H1 (cell line): ENCODE results near the gene KIF26B. TPM values are rescaled to one million over a fixed set of nuclear protein-coding genes. Genes with fewer than 3 reads are reported as not detected.

Source experiments
- CTCF ChIA-PET: fragments of 300-600 bp; sonication (Branson Sonifier 250); formaldehyde crosslinking; loops from one replicate; lab custom pipeline; 2021; ENCODE audit not compliant: partially characterized antibody; lab: Charles Lee
- POLR2A ChIA-PET: fragments of 300-600 bp; sonication (Branson Sonifier 250); formaldehyde crosslinking; loops from one replicate; lab custom pipeline; 2021; ENCODE audit warnings: inconsistent platforms; ENCODE audit not compliant: partially characterized antibody; lab: Charles Lee
- DNase-seq, 2 experiments: peaks; one replicate each; pipeline versions ENCODE4 v3.0.0 to v3.0.0-alpha.2; 2010 to 2022; ENCODE audit warnings: low spot score in 2 of 2, low read depth in 1 of 2, mixed read lengths in 1 of 2
- FAIRE-seq: peaks from 2 replicates; lab custom pipeline; 2011; peaks lifted over from hg19 to GRCh38; lab: Jason Lieb, UNC
- H2AFZ ChIP-seq: 2 replicates; pipeline ENCODE4 v1.8.1; 2012; ENCODE audit warnings: low read length, inconsistent platforms
- H2AK5ac ChIP-seq: 2 replicates; pipeline ENCODE4 v1.6.1; 2013; ENCODE audit warnings: low read depth, low read length
- H2BK120ac ChIP-seq: replicated peaks from 2 replicates; pipeline ENCODE3; 2013; ENCODE audit warnings: low read depth, low read length, inconsistent platforms
- H2BK12ac ChIP-seq: 2 replicates; pipeline ENCODE4 v1.6.1; 2013; ENCODE audit warnings: low read depth, low read length
- H2BK15ac ChIP-seq: 2 replicates; pipeline ENCODE4 v1.6.1; 2013; ENCODE audit warnings: low read length
- H2BK20ac ChIP-seq: 2 replicates; pipeline ENCODE4 v1.6.1; 2013; ENCODE audit warnings: low read length
- H2BK5ac ChIP-seq: 2 replicates; pipeline ENCODE4 v1.6.1; 2013; ENCODE audit warnings: low read depth, low read length
- H3K14ac ChIP-seq: 2 replicates; pipeline ENCODE4 v1.6.1; 2013; ENCODE audit warnings: inconsistent platforms; ENCODE audit not compliant: insufficient read length
- H3K18ac ChIP-seq: 2 replicates; pipeline ENCODE4 v1.6.1; 2013; ENCODE audit warnings: low read length; ENCODE audit errors: extremely low read depth
- H3K23ac ChIP-seq: 2 replicates; pipeline ENCODE4 v1.6.1; 2013; ENCODE audit warnings: inconsistent platforms; ENCODE audit not compliant: insufficient read length
- H3K23me2 ChIP-seq: 2 replicates; pipeline ENCODE4 v1.6.1; 2013; ENCODE audit warnings: low read depth, low read length
- H3K27ac ChIP-seq: 2 replicates; pipeline ENCODE4 v1.6.1; 2011; ENCODE audit warnings: low read depth, low read length, inconsistent platforms
- H3K27me3 ChIP-seq, 4 experiments: replicated peaks in 1 of 4; 1 replicate in 1 of 4; 2 replicates in 3 of 4; pipeline versions ENCODE4 v1.6.1 to v1.8.1; 2011 to 2013; ENCODE audit warnings: low read length in 3 of 4, mild to moderate bottlenecking in 3 of 4, inconsistent platforms in 2 of 4, mixed read lengths in 2 of 4, moderate library complexity in 1 of 4; ENCODE audit not compliant: control insufficient read depth in 3 of 4, insufficient read depth in 3 of 4; ENCODE audit errors: extremely low read depth in 1 of 4
- H3K36me3 ChIP-seq, 4 experiments: 2 replicates each; pipeline versions ENCODE4 v1.6.1 to v1.8.1; 2011 to 2013; ENCODE audit warnings: mild to moderate bottlenecking in 4 of 4, low read length in 3 of 4, moderate library complexity in 2 of 4, control low read depth in 1 of 4, inconsistent platforms in 1 of 4; ENCODE audit not compliant: insufficient read depth in 4 of 4, control insufficient read depth in 2 of 4
- H3K4ac ChIP-seq: replicated peaks from 2 replicates; pipeline ENCODE3; 2013; ENCODE audit warnings: low read length, low read depth, mixed read lengths, inconsistent platforms; ENCODE audit not compliant: insufficient read length
- H3K4me1 ChIP-seq, 4 experiments: replicated peaks in 1 of 4; 1 replicate in 1 of 4; 2 replicates in 3 of 4; pipeline versions ENCODE4 v1.6.1 to v1.8.1; 2011 to 2013; ENCODE audit warnings: low read length in 3 of 4, inconsistent platforms in 2 of 4, mixed read lengths in 1 of 4; ENCODE audit not compliant: insufficient read depth in 4 of 4, control insufficient read depth in 3 of 4
- H3K4me2 ChIP-seq, 2 experiments: 2 replicates each; pipeline versions ENCODE4 v1.6.1 to v1.8.1; 2011 to 2013; ENCODE audit warnings: low read depth in 2 of 2, low read length in 2 of 2, control low read depth in 1 of 2, inconsistent platforms in 1 of 2, mild to moderate bottlenecking in 1 of 2; ENCODE audit not compliant: insufficient read depth in 1 of 2
- H3K4me3 ChIP-seq, 4 experiments: fragments of 200-600, 300-600 bp in 1 of 4; sonication (generic), shearing (Covaris generic), sonication (Bioruptor Twin) in 1 of 4; 2 replicates each; pipeline versions ENCODE4 v1.5.1 to v1.8.1; 2011 to 2016; ENCODE audit warnings: low read length in 4 of 4, low read depth in 3 of 4, control low read depth in 2 of 4, inconsistent platforms in 2 of 4, mild to moderate bottlenecking in 2 of 4, mixed read lengths in 1 of 4, moderate library complexity in 1 of 4; ENCODE audit not compliant: insufficient read depth in 2 of 4; ENCODE audit errors: extremely low read depth in 1 of 4
- H3K56ac ChIP-seq: replicated peaks from 2 replicates; pipeline ENCODE3; 2013; ENCODE audit warnings: low read depth, mild to moderate bottlenecking, mixed read lengths, low read length, inconsistent platforms; ENCODE audit not compliant: insufficient read length
- H3K79me1 ChIP-seq: 2 replicates; pipeline ENCODE4 v1.6.1; 2013; ENCODE audit warnings: low read depth, low read length, control low read depth
- H3K79me2 ChIP-seq, 2 experiments: 2 replicates each; pipeline versions ENCODE4 v1.6.1 to v1.8.1; 2012 to 2013; ENCODE audit warnings: low read length in 2 of 2, mild to moderate bottlenecking in 2 of 2, inconsistent platforms in 1 of 2; ENCODE audit not compliant: insufficient read depth in 2 of 2, control insufficient read depth in 1 of 2
- H3K9ac ChIP-seq, 4 experiments: replicated peaks in 1 of 4; 1 replicate in 1 of 4; 2 replicates in 3 of 4; pipeline versions ENCODE4 v1.6.1 to v1.8.1; 2011 to 2013; ENCODE audit warnings: low read depth in 3 of 4, low read length in 3 of 4, control low read depth in 2 of 4, mild to moderate bottlenecking in 2 of 4, moderate library complexity in 2 of 4, inconsistent platforms in 1 of 4; ENCODE audit errors: extremely low read depth in 1 of 4
- H3K9me3 ChIP-seq, 2 experiments: 2 replicates each; pipeline versions ENCODE4 v1.6.1 to v1.8.1; 2012 to 2013; ENCODE audit warnings: mild to moderate bottlenecking in 2 of 2, moderate library complexity in 2 of 2, control low read depth in 1 of 2, inconsistent platforms in 1 of 2, low read depth in 1 of 2, low read length in 1 of 2, mixed read lengths in 1 of 2; ENCODE audit not compliant: insufficient read depth in 2 of 2
- H4K20me1 ChIP-seq, 2 experiments: replicated peaks in 1 of 2; 2 replicates each; pipeline versions ENCODE3 to v1.8.1; 2011 to 2013; ENCODE audit warnings: inconsistent platforms in 2 of 2, low read length in 2 of 2, mild to moderate bottlenecking in 1 of 2; ENCODE audit not compliant: insufficient read depth in 2 of 2, control insufficient read depth in 1 of 2
- H4K5ac ChIP-seq: 2 replicates; pipeline ENCODE4 v1.6.1; 2013; ENCODE audit warnings: low read length, low read depth, mixed read lengths, inconsistent platforms; ENCODE audit not compliant: insufficient read length
- H4K8ac ChIP-seq: 2 replicates; pipeline ENCODE4 v1.8.0; 2013; ENCODE audit warnings: mild to moderate bottlenecking, moderate library complexity, low read length, inconsistent platforms; ENCODE audit not compliant: insufficient read depth; ENCODE audit errors: extremely low read depth
- H4K91ac ChIP-seq: replicated peaks from 2 replicates; pipeline ENCODE3; 2013; ENCODE audit warnings: low read length, mixed read lengths, inconsistent platforms; ENCODE audit not compliant: insufficient read length
- ASH2L ChIP-seq: fragments of 200-600, 300-600 bp; sonication (generic); IDR thresholded peaks from one replicate; pipeline ENCODE4 v1.7.1; 2017; ENCODE audit warnings: low read length
- CEBPB ChIP-seq: IDR thresholded peaks from 2 replicates; pipeline ENCODE4 v1.6.1; 2012; ENCODE audit warnings: low read depth, low read length
- WGBS, 2 experiments: shearing (Covaris generic) in 1 of 2; methylation state at CpG; one replicate each; pipeline versions ENCODE4 v1.1.6 to v1.1.7; 2013 to 2015; ENCODE audit warnings: low lambda C conversion rate in 2 of 2, mixed read lengths in 2 of 2, inconsistent platforms in 1 of 2, low coverage in 1 of 2, missing lambda C conversion rate in 1 of 2; ENCODE audit not compliant: insufficient replicate concordance in 2 of 2, insufficient coverage in 1 of 2, insufficient read length in 1 of 2; ENCODE audit errors: extremely low coverage in 1 of 2, missing lambda C conversion rate in 1 of 2; 5-methylcytosine and 5-hydroxymethylcytosine counted together
- polyA plus RNA-seq, 7 experiments: library from polyadenylated mRNA; depleted of rRNA in 3 of 7; stranded (reverse) in 5 of 7; unstranded in 2 of 7; fragments of >200 nt in 5 of 7; fragments of 200-250 nt in 2 of 7; gene quantifications; 1 replicate in 5 of 7; 2 replicates in 1 of 7; 4 replicates in 1 of 7; pipeline versions ENCODE4 v1.2.1 to v1.2.3, GENCODE V29; 2011 to 2013; ENCODE audit warnings: missing spikeins in 2 of 7, mixed read lengths in 2 of 7
- total RNA-seq: library from RNA; stranded (reverse); fragmentation: NEBNext Ultra II Directional; extraction: Animal tissue kit (Norgen Biotek cat#: 25700); gene quantifications from 2 replicates; pipeline ENCODE4 v1.2.1, GENCODE V29; 2021

Gene KIF26B
- total and polyA plus RNA-seq, 2 of the 8 experiments (the other 6 are each of a cell fraction or from before 2014, with no cell fraction given) = 0.06 to 0.28 TPM

DNA sequence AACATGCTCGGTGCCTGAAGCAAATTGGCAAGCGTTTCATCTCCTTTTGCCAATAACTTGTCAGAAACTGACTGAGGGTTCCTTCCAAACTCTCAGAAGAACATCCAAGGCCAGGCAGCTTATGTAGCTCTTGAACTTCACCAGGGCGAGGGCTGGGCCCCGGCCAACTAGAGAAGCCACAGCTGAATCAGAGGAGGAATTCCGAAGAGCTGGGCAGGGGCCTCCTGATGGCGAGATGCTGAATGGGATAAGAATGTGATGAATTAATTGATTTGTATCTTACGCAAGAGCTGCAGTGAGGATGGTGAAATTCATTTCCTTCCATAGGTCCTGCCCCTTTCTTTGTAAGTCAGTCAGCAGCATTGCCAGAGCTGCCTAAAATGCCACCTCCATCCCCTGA lies 345.8 kb downstream of the KIF26B start:
- no peaks in the 10 kb centered on the region for H3K4me1 ChIP-seq
- CTCF ChIA-PET = interaction anchor here (0.9 to 1.7 kb wide), 5 partner anchors 9 to 347 kb away, joined by 3 to 5 read pairs (median 3); no protein-coding TSS in a partner anchor
- H3K23ac ChIP-seq = no peak overlapping the region
- H3K14ac ChIP-seq = no peak overlapping the region
- H3K9ac ChIP-seq = no peak overlapping the region
- FAIRE-seq (peak; percentile 7), DNase-seq (no peak)
- POLR2A ChIA-PET = no interaction called here
- TF ChIP-seq ASH2L (no peak), CEBPB (peak; percentile 95)
- H4K20me1 ChIP-seq = no peaks in the 10 kb centered on the region
- H3K79me1 ChIP-seq = no peaks in the 10 kb centered on the region
- 0 out of 4 replicates have a peak, but pooled peaks cover 0 to under 1% of the 10 kb centered on the region in 2 experiments for H3K9me3 ChIP-seq
- no peak overlapping the region for H3K4me3 ChIP-seq
- no peak overlapping the region for H2BK120ac ChIP-seq
- no peak overlapping the region for H2AK5ac ChIP-seq
- no peaks in the 10 kb centered on the region for H3K23me2 ChIP-seq
- WGBS, 2 experiments = 86% methylated on average over 7 of the region's 7 CpGs; no CpG with 5 or more reads in 1 of the 2 experiments
- no peak overlapping the region for H3K56ac ChIP-seq
- no peaks in the 10 kb centered on the region for H3K79me2 ChIP-seq
- H3K27ac ChIP-seq = no peak overlapping the region
- no peak overlapping the region for H3K18ac ChIP-seq
- H3K4me2 ChIP-seq = no peak overlapping the region
- no peak overlapping the region for H4K5ac ChIP-seq
- no peak overlapping the region for H2BK15ac ChIP-seq
- H3K4ac ChIP-seq = no peak overlapping the region
- H2BK12ac ChIP-seq = no peak overlapping the region
- H3K27me3 ChIP-seq = no peaks in the 10 kb centered on the region
- H4K8ac ChIP-seq = no peak overlapping the region
- H4K91ac ChIP-seq = no peak overlapping the region
- no peak overlapping the region for H2AFZ ChIP-seq
- no peak overlapping the region for H2BK20ac ChIP-seq
- no peaks in the 10 kb centered on the region for H3K36me3 ChIP-seq
- no peak overlapping the region for H2BK5ac ChIP-seq
